Activated CD8-positive, alpha-beta memory T cell treated with anti-CD3 and anti-CD28 coated beads, Interleukin-2, amount 50 U/mL, for 1 hour (primary cell): ENCODE results near the gene GYG2.
"Not testable (repeated sequence)": the region's sequence is repeated elsewhere in the genome, so short reads cannot be mapped to it uniquely, and the experiment has no call there.

ENCODE experiments used
- DNase-seq: peaks from one replicate; pipeline ENCODE4 v3.0.0-alpha.2; 2020; ENCODE audit errors: extremely low read depth

GYG2 gene

GRCh38 chrX:2901367-2902036 lies 72.8 kb downstream of the GYG2 start:
- no peak for DNase-seq

- DNase-seq, result no peak
Observed at GRCh38 chrX:2902841-2903240, 74.1 kb downstream of the GYG2 start.

DNA sequence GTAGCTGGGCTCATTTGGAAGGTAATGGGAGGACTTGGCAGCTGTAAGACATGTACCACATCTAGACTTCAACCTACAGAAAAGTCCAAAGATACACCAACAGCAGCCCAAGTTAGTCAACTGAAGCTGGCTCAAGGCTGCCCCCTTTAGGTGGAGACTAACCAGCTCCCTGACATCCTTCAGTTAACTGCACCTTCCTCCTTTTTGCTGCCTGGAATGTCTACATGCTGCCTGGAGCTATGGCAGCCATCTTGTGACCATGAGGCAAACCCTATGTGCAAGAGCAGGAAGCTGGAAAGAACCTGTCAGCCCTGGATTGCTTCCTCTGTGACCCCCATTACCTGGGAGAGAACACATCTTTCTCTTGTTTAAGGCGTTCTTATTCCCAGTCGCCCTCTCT lies 74.6 kb downstream of the GYG2 start:
- no peak for DNase-seq

DNA sequence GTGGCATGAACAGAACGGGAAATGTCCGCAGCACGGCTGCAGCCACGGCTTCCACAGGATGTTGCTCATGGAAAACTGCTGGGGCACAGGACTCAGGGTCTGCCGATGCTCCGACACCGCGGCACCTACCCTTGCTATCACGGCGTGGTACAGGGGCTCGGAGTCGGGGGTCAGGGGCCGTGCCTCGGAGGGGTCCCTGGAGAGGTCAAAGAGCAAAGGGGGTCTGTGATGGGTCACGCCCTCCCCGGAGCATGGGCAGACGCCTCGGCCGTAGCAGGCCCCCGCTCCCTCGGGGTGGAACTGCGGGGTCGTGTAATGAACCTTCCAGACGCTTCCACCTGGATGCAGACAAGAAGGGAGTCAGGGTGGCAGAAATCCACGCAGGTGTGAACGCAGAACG lies 78.6 kb downstream of the GYG2 start:
- no peak for DNase-seq

GRCh38 chrX:2908125-2908685 lies 79.5 kb downstream of the GYG2 start:
- DNase-seq, result no peak

GRCh38 chrX:2910109-2910508 lies 81.4 kb downstream of the GYG2 start:
- DNase-seq, result no peak

DNA sequence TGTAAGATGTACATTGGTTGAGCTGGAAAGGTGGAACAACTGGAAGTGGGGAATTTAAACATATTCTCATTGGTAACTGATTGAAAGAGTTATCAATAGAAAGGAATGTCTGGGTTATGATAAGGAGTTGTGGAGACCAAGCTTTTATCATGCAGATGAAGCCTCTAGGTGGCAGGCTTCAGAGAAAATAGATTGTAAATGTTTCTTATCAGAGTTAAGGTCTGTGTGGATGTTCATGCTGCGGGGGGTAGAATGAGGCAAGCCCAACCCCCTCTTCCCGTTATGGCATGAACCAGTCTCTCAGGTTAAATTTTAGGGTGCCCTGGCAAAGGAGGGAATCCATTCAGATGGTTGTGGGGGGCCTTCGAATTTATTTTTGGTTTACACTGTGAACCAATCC lies 84.4 kb downstream of the GYG2 start:
- DNase-seq, result no peak

DNA sequence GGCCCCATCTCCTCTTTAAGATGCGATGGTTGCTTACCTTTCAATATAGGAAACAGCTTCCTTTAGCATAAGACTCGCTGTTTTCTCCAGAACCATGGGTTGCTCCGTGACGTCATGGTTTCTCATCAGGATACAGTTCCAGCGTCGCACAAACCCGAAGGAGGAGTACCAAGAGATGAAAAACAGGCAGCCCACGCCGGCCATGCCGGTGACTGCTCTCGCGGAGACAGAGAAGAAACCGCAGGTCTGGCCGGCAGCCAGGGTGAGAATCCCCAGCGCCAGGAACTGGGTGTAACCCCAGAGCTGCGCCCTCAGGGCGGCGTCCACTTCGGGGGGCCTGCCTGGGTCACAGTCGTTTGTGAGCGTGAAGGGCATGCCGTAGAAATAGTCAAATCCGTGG lies 89.0 kb downstream of the GYG2 start:
- no peak for DNase-seq

GRCh38 chrX:2921193-2921592 lies 92.5 kb downstream of the GYG2 start:
- DNase-seq, result no peak

DNA sequence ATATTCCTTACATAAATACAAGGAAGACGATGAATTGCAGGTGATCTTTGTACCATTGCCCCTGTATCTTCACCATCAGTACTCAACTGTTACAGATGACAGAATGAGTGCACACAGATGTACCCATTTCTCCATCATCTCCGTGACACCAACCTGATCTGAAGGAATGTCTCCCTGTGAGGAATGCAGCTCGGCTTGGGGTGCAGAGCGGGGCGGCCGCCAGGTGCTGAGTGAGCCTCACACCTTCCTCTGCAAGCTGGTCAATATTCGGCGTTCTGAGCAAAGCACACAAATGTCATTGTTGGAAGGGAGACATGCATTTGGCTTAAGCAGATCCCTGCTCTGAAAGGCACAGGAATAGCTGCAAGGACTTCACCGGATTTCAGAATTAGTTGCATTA lies 93.0 kb downstream of the GYG2 start:
- DNase-seq, result no peak

GRCh38 chrX:2924151-2924550 lies 95.4 kb downstream of the GYG2 start:
- DNase-seq, result no peak

DNA sequence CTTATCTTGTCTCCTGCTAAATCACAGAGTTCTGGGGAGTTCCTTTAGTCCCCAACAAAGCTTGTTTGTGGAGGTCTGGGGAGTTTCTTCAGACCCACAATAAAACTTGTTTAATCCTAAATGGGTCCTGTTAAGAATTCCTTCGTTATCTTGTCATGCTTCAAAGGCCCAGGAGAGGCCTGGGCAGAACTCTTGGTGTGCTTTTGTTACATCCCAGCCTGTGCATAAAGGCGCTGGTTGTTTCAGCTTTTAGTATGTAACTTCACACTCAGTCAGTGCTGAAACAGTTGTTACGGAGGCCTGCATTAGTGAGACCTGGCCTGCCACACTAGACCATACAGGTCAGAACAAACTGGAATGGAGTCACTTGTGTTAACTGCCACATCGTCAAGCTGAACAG lies 97.5 kb downstream of the GYG2 start:
- not testable (repeated sequence) for DNase-seq

GRCh38 chrX:2926664-2927275 lies 98.0 kb downstream of the GYG2 start:
- no peak for DNase-seq

GRCh38 chrX:2928191-2928582 lies 99.5 kb downstream of the GYG2 start:
- DNase-seq, result no peak

- DNase-seq, result peak; percentile 10
Observed at GRCh38 chrX:2928583-2929434, 100.1 kb downstream of the GYG2 start, which contains the start of gene ARSD. TSS of gene ARSD (minus strand) at chrX:2929339. CDS start at chrX:2929275, 64 bp downstream.

GRCh38 chrX:2931155-2931554 lies 102.4 kb downstream of the GYG2 start:
- DNase-seq, result no peak

DNA sequence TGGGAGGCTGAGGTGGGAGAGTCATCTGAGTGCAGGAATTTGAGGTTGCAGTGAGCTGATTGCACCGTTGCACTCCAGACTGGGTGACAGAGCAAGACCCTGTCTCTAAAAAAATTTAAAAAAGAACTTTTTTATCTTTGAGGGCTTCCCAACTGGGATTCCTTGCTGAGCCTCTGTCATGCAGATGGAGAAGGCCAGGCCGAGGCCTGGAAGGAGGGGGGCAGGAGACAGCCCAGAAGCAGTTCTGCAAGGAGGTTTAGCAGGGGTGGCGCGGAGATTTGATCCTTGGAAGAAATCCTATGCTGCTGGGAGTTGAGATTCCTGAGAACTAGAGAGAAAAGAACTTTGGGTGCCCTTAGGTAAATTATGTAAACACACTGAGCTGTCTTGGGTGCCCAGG lies 102.9 kb downstream of the GYG2 start:
- no peak for DNase-seq
